Measurements from ENCODE around the gene CNGA3. TPM values are rescaled to one million over a fixed set of nuclear protein-coding genes. Genes with fewer than 3 reads are reported as not detected.

Gene CNGA3
- total and polyA plus RNA-seq, 2 experiments from 2014 or later = not detected

DNA sequence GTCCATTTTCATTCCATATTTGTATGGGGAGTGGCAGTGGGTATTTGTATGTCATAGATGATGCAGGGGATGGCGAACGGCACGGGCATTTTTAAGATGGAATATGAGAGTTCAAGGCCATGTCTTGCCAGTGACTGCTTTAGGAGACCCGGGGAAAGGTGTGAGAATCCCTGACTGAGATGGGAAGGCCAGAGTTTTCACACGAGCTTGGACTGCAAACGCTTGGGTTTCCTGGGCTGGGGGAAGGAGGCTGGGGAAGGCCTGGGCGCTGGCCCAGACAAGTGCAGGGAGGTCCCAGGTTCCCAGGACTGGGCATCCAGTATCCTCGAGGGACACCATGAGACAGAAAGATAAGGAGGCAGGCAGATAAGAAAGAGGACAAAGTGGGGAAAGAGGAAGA, 35.2 kb downstream of the CNGA3 start:
- Histone ChIP-seq H4K20me1 (replicated peaks; ENCODE audit: insufficient read depth) (0 out of 2 replicates have a peak, but pooled peaks cover 6% of the 10 kb centered on the region), H3K4me2 (no peak overlapping the region), H3F3A (replicated peaks; ENCODE audit: low read depth) (no peaks in the 10 kb centered on the region), H3K9me2 (ENCODE audit: insufficient read depth) (no peaks in the 10 kb centered on the region), H3K79me2 (replicated peaks; ENCODE audit: insufficient read depth) (no peaks in the 10 kb centered on the region), H3K27me3 (ENCODE audit: insufficient read depth) (no peaks in the 10 kb centered on the region), H3K4me3 (no peak overlapping the region), H3K36me3 (ENCODE audit: insufficient read depth) (no peaks in the 10 kb centered on the region), H3K27ac (ENCODE audit: low read depth) (no peak overlapping the region), H2AFZ (no peak overlapping the region), H3K4me1 (ENCODE audit: insufficient read depth) (no peaks in the 10 kb centered on the region)
- no peaks in the 10 kb centered on the region for H3K36me3 Mint-ChIP-seq (ENCODE audit: low read depth)
- no peak overlapping the region for H3K27ac Mint-ChIP-seq
- H3K27me3 Mint-ChIP-seq (ENCODE audit: insufficient read depth, low read depth, poor library complexity) = peaks cover 5% of the 10 kb centered on the region
- H3K4me1 Mint-ChIP-seq = peaks cover 9% of the 10 kb centered on the region; the same call in 2 of the 3 replicates
- no peak for DNase-seq (ENCODE audit: low spot score)
- ATAC-seq = no peak
- no peaks in the 10 kb centered on the region; the same call in 2 of the 3 replicates for H3K9me3 Mint-ChIP-seq
- TF ChIP-seq CREB1 (CRISPR knock-in tag; IDR thresholded peaks at IDR 0.05; ENCODE audit: low read depth) = no peak
- no peak overlapping the region for H3K4me3 Mint-ChIP-seq

DNA sequence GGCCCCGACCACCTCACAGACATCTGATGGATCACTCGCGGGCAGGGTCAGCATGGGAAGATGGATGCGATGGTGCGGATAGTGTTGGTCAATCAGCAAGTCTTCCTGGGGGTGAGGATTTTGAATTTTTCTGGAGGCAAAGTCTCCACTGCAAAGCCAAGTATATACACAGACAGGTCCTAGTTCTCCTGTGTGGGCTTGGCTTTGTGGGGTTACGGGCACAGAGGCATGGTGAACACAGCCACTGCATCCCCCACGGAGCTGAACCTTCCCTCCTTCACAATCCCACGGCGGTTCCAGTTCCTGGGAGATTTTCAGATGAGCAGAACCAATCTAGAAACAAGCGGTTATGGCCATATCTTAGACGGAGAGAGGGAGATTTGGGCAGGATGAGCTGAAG, 35.8 kb downstream of the CNGA3 start:
- H3K27ac ChIP-seq (ENCODE audit: low read depth) = no peak overlapping the region
- Mint-ChIP-seq H3K27ac (no peak overlapping the region), H3K36me3 (ENCODE audit: low read depth) (no peaks in the 10 kb centered on the region), H3K9me3 (no peaks in the 10 kb centered on the region; the same call in 2 of the 3 replicates), H3K4me1 (peaks cover 9% of the 10 kb centered on the region; the same call in 2 of the 3 replicates), H3K4me3 (no peak overlapping the region), H3K27me3 (ENCODE audit: insufficient read depth, low read depth, poor library complexity) (peaks cover 5% of the 10 kb centered on the region)
- H3K4me2 ChIP-seq = no peak overlapping the region
- ATAC-seq = no peak
- no peak for DNase-seq (ENCODE audit: low spot score)
- H4K20me1 ChIP-seq (replicated peaks; ENCODE audit: insufficient read depth) = 0 out of 2 replicates have a peak, but pooled peaks cover 6% of the 10 kb centered on the region
- no peaks in the 10 kb centered on the region for H3K27me3 ChIP-seq (ENCODE audit: insufficient read depth)
- H3K4me1 ChIP-seq (ENCODE audit: insufficient read depth) = no peaks in the 10 kb centered on the region
- H3F3A ChIP-seq (replicated peaks; ENCODE audit: low read depth) = no peaks in the 10 kb centered on the region
- no peaks in the 10 kb centered on the region for H3K9me2 ChIP-seq (ENCODE audit: insufficient read depth)
- no peak overlapping the region for H3K4me3 ChIP-seq
- no peak overlapping the region for H2AFZ ChIP-seq
- H3K79me2 ChIP-seq (replicated peaks; ENCODE audit: insufficient read depth) = no peaks in the 10 kb centered on the region
- no peaks in the 10 kb centered on the region for H3K36me3 ChIP-seq (ENCODE audit: insufficient read depth)
- TF ChIP-seq EZH2 (IDR thresholded peaks at IDR 0.05; ENCODE audit: low read depth, unreplicated experiment) = no peak
- TF ChIP-seq ZNF114 (CRISPR knock-in tag; IDR thresholded peaks at IDR 0.05) = no peak
- TF ChIP-seq, protein P1, sequence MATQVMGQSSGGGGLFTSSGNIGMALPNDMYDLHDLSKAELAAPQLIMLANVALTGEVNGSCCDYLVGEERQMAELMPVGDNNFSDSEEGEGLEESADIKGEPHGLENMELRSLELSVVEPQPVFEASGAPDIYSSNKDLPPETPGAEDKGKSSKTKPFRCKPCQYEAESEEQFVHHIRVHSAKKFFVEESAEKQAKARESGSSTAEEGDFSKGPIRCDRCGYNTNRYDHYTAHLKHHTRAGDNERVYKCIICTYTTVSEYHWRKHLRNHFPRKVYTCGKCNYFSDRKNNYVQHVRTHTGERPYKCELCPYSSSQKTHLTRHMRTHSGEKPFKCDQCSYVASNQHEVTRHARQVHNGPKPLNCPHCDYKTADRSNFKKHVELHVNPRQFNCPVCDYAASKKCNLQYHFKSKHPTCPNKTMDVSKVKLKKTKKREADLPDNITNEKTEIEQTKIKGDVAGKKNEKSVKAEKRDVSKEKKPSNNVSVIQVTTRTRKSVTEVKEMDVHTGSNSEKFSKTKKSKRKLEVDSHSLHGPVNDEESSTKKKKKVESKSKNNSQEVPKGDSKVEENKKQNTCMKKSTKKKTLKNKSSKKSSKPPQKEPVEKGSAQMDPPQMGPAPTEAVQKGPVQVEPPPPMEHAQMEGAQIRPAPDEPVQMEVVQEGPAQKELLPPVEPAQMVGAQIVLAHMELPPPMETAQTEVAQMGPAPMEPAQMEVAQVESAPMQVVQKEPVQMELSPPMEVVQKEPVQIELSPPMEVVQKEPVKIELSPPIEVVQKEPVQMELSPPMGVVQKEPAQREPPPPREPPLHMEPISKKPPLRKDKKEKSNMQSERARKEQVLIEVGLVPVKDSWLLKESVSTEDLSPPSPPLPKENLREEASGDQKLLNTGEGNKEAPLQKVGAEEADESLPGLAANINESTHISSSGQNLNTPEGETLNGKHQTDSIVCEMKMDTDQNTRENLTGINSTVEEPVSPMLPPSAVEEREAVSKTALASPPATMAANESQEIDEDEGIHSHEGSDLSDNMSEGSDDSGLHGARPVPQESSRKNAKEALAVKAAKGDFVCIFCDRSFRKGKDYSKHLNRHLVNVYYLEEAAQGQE (IDR thresholded peaks at IDR 0.05; ENCODE audit: unreplicated experiment) = no peak
- TF ChIP-seq, protein P2, sequence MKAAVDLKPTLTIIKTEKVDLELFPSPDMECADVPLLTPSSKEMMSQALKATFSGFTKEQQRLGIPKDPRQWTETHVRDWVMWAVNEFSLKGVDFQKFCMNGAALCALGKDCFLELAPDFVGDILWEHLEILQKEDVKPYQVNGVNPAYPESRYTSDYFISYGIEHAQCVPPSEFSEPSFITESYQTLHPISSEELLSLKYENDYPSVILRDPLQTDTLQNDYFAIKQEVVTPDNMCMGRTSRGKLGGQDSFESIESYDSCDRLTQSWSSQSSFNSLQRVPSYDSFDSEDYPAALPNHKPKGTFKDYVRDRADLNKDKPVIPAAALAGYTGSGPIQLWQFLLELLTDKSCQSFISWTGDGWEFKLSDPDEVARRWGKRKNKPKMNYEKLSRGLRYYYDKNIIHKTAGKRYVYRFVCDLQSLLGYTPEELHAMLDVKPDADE (IDR thresholded peaks at IDR 0.05) = no peak
- TF ChIP-seq POLR2AphosphoS5 (IDR thresholded peaks at IDR 0.05; ENCODE audit: low read depth) = no peak
- no peak for TF ChIP-seq ZNF331 (CRISPR knock-in tag; IDR thresholded peaks at IDR 0.05; ENCODE audit: low read depth)
- TF ChIP-seq, protein P3, sequence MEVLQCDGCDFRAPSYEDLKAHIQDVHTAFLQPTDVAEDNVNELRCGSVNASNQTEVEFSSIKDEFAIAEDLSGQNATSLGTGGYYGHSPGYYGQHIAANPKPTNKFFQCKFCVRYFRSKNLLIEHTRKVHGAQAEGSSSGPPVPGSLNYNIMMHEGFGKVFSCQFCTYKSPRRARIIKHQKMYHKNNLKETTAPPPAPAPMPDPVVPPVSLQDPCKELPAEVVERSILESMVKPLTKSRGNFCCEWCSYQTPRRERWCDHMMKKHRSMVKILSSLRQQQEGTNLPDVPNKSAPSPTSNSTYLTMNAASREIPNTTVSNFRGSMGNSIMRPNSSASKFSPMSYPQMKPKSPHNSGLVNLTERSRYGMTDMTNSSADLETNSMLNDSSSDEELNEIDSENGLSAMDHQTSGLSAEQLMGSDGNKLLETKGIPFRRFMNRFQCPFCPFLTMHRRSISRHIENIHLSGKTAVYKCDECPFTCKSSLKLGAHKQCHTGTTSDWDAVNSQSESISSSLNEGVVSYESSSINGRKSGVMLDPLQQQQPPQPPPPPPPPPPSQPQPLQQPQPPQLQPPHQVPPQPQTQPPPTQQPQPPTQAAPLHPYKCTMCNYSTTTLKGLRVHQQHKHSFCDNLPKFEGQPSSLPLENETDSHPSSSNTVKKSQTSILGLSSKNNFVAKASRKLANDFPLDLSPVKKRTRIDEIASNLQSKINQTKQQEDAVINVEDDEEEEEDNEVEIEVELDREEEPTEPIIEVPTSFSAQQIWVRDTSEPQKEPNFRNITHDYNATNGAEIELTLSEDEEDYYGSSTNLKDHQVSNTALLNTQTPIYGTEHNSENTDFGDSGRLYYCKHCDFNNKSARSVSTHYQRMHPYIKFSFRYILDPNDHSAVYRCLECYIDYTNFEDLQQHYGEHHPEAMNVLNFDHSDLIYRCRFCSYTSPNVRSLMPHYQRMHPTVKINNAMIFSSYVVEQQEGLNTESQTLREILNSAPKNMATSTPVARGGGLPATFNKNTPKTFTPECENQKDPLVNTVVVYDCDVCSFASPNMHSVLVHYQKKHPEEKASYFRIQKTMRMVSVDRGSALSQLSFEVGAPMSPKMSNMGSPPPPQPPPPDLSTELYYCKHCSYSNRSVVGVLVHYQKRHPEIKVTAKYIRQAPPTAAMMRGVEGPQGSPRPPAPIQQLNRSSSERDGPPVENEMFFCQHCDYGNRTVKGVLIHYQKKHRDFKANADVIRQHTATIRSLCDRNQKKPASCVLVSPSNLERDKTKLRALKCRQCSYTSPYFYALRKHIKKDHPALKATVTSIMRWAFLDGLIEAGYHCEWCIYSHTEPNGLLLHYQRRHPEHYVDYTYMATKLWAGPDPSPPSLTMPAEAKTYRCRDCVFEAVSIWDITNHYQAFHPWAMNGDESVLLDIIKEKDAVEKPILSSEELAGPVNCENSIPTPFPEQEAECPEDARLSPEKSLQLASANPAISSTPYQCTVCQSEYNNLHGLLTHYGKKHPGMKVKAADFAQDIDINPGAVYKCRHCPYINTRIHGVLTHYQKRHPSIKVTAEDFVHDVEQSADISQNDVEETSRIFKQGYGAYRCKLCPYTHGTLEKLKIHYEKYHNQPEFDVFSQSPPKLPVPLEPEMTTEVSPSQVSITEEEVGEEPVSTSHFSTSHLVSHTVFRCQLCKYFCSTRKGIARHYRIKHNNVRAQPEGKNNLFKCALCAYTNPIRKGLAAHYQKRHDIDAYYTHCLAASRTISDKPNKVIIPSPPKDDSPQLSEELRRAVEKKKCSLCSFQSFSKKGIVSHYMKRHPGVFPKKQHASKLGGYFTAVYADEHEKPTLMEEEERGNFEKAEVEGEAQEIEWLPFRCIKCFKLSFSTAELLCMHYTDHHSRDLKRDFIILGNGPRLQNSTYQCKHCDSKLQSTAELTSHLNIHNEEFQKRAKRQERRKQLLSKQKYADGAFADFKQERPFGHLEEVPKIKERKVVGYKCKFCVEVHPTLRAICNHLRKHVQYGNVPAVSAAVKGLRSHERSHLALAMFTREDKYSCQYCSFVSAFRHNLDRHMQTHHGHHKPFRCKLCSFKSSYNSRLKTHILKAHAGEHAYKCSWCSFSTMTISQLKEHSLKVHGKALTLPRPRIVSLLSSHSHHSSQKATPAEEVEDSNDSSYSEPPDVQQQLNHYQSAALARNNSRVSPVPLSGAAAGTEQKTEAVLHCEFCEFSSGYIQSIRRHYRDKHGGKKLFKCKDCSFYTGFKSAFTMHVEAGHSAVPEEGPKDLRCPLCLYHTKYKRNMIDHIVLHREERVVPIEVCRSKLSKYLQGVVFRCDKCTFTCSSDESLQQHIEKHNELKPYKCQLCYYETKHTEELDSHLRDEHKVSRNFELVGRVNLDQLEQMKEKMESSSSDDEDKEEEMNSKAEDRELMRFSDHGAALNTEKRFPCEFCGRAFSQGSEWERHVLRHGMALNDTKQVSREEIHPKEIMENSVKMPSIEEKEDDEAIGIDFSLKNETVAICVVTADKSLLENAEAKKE (CRISPR knock-in tag; IDR thresholded peaks at IDR 0.05) = no peak
- TF ChIP-seq, protein P4, sequence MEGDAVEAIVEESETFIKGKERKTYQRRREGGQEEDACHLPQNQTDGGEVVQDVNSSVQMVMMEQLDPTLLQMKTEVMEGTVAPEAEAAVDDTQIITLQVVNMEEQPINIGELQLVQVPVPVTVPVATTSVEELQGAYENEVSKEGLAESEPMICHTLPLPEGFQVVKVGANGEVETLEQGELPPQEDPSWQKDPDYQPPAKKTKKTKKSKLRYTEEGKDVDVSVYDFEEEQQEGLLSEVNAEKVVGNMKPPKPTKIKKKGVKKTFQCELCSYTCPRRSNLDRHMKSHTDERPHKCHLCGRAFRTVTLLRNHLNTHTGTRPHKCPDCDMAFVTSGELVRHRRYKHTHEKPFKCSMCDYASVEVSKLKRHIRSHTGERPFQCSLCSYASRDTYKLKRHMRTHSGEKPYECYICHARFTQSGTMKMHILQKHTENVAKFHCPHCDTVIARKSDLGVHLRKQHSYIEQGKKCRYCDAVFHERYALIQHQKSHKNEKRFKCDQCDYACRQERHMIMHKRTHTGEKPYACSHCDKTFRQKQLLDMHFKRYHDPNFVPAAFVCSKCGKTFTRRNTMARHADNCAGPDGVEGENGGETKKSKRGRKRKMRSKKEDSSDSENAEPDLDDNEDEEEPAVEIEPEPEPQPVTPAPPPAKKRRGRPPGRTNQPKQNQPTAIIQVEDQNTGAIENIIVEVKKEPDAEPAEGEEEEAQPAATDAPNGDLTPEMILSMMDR (conservative IDR thresholded peaks at IDR 0.05; ENCODE audit: low read depth in 2 of 2) = no peak

Data from GM23338 (cell line).